GM12874 (cell line): ENCODE data around the gene MGLL.

Source experiments
- TF ChIP-seq, protein P1 (sequence below): IDR thresholded peaks from 2 replicates; pipeline ENCODE4 v1.5.1; 2011; ENCODE audit warnings: low read depth, mild to moderate bottlenecking, control low read depth, low read length, moderate library complexity; ENCODE audit not compliant: insufficient read depth

MGLL gene

DNA sequence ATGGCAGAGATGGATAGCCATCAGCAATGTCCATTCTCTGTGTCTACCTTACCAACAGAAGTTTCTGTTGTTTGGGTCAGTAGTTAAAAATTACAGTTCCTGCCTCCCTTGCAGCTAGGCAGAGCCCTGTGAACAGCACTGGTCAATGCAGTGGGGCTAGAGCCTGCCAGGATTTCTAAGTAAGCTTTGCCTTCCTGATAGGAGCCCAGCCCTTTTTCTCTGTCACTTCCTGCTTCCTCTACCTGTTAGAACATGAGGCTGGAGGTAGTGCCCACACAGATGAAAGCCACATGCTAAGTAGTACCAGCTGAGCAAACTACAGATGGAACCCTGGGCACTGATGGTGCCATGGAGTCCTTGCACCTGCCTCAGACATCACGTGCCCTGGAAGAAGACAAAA is 45.0 kb downstream of the MGLL start:
- TF ChIP-seq, protein P1, sequence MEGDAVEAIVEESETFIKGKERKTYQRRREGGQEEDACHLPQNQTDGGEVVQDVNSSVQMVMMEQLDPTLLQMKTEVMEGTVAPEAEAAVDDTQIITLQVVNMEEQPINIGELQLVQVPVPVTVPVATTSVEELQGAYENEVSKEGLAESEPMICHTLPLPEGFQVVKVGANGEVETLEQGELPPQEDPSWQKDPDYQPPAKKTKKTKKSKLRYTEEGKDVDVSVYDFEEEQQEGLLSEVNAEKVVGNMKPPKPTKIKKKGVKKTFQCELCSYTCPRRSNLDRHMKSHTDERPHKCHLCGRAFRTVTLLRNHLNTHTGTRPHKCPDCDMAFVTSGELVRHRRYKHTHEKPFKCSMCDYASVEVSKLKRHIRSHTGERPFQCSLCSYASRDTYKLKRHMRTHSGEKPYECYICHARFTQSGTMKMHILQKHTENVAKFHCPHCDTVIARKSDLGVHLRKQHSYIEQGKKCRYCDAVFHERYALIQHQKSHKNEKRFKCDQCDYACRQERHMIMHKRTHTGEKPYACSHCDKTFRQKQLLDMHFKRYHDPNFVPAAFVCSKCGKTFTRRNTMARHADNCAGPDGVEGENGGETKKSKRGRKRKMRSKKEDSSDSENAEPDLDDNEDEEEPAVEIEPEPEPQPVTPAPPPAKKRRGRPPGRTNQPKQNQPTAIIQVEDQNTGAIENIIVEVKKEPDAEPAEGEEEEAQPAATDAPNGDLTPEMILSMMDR: no peak

DNA sequence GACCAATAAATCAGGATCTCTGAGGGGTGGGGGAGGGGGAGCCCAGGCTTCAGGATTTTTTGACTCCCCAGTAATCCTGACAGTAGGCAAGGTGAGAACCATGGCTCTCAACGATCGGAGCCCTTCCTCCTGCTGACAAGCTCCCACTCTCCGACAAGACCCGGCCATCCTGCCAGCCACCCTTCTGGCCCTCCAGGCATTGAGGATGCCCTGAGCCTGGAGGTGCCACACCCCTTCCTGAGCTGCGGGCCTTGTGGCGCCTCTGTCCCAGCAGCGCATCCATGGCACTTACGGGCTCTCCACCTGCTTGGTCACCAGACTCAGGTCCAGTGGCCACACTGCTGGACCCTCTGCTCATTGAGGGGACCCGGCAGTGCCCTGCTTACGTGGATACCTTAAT is 46.0 kb downstream of the MGLL start:
- TF ChIP-seq, protein P1: no peak

DNA sequence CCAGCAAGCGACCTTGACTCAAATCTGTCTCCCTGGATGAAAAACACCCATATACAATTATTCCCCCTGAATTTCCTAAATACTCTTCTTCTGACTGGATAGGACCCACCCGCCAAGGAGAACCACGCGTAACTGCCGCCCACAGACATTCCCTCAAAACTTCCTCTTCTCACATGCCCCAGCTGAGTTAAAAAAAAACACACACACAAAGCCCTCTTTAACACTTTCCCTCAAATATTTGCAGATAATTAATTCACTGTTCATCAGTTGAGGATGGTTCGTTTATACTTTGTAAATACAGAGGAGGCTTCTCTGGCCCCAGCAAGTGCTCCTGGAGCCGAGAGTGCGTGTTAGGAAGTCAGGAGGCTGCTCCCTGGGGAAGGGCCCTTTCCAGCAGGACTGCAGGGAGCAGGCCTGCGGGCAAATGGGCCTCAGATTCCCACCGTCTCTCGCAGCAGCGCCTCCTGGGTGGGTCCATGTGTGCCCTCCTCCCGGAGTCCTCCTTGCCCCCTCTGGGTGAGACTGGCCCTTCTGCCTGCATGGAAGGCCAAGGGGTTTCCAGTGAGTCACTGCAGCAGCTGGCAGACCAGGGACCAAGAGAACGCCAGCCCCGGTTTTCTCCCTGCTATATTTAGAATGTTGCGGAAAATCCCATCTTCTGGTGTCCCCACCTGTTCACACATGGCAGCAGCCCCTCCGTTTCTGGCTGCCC is 46.8 kb downstream of the MGLL start:
- TF ChIP-seq, protein P1: no peak

DNA sequence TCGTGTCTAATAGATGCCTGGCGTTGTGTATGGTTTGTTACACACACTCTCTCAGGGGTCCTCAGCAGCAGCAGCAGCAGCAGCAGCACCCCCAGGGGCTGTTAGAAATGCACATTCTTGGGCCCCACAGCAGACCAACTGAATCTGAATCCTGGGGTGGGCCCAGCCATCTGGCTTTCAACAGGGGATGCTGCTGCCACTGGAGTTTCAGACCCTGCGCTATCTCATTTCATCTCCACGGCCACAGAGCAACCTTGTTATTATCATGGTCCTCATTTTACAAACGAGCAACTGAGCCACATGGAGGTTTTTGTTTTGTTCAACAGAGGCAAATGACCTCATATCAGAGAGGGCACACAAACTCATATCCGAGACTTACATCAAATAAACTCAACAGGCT is 47.7 kb downstream of the MGLL start:
- TF ChIP-seq, protein P1: no peak

DNA sequence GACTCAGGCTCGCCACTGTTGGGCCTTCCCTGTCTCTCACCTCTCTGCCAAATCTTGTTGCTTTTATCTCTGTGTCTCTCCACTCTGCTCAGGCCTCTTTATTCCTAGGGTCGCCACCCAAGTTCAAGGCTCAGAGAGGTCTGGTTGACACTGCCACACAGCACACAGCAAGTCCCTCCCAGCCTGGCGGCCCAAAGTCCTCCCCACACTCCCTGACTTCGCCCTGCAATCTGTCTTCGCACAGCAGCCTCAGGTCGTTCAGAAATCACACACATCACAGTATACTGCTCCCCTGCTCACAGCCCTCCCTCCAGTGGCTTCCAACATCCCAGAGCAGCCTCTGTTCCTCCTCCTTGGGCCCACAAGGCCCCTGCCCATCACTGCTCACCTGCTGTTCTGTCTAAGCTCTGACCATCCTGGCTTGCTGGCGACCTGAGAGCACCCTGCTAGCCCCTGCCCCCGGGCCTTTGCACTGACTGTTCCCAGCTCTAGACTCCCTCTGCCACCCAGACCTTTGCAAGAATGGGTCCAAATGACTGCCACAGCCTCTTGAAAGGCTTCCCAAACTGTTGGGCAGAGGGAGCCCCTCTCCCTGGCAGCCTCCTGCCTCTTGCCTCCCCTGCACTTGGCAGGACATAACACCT is 48.4 kb downstream of the MGLL start:
- TF ChIP-seq, protein P1: no peak

DNA sequence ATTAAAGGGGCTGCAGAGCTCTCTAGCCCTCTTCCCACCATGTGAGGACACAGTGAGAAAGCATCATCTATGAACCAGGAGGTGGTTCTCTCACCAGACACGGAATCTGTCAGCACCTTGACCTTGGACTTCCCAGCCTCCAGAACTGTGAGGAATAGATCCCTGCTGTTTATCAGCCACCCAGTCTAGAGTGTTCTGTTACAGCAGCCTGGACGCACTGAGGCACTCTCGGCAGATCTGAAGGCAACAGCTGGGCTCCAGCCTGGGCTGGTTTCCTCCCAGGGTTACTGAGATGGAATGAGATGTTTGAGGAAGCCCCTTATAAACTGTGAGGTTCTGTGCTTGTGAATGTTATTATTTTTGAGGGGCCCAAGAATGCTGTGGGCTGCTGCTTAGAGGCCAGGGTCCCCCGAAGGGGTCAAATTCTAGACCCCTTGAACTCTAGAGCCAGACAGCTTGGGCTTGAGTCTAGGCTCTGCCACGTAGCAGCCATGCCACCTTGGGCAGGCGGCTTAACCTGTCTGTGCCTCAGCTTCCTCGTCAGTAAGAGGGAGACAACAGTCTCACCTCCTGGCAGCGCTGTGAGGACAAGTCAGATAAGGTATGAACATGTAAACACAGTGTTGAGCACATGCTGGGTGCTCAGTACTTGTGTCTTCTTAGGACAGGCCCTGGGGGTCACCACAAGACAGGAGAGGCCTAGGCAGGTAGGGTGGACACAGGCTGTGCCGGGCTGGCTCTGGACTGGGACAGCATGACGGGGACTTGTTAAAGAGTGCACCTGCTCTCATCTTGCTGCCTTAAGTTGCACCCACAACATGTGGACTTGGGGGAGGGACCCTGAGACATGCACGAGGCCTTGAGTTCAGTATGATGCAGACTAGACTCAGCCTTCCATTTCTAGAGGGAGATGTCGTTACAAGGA is 49.2 kb downstream of the MGLL start:
- TF ChIP-seq, protein P1: no peak

DNA sequence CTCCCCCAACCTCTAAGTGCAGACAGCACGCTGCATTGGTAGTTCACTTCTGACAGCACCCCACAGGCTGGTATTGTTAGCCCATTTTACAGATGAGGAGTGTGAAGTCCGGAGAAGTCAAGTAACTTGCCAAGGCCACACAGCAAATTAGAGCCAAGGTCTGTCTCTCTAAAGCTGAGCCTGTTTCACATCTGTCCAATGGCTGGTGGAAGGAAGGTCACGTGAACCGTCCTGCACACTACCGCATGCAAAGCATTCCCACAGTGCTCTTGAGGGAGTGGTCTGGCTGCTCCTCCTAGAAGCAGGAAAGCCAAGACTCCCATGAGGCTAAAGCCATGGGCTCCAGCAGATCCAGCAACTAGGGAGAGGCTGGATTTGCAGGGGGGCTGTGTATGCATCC is 50.0 kb downstream of the MGLL start:
- TF ChIP-seq, protein P1: no peak
